AG04449 (cell line): Measurements from ENCODE around the gene SLC28A2.
A peak's percentile ranks its signal among the peaks of the same experiment; 100 is the strongest.

Source experiments
- CTCF ChIA-PET: fragments of 350-600 bp; formaldehyde crosslinking; extraction: SDS; loops from one replicate; lab custom pipeline; 2021; ENCODE audit warnings: antibody characterized with exemption; lab: Yijun Ruan, JAX
- POLR2A ChIA-PET: fragments of 400-600, 350-600 bp; formaldehyde crosslinking; extraction: SDS; loops from one replicate; lab custom pipeline; 2020; ENCODE audit warnings: antibody characterized with exemption, inconsistent platforms; lab: Yijun Ruan, JAX
- DNase-seq: peaks from one replicate; pipeline ENCODE4 v3.0.0-alpha.2; 2010; ENCODE audit warnings: low read depth, low spot score
- H3K4me3 ChIP-seq: 2 replicates; pipeline ENCODE4 v1.5.1; 2011; ENCODE audit warnings: low read depth, mild to moderate bottlenecking, control low read depth, low read length
- CTCF ChIP-seq: IDR thresholded peaks from one replicate; pipeline ENCODE4 v1.5.1; 2011; ENCODE audit warnings: mild to moderate bottlenecking, moderate library complexity, low read length, control low read depth, inconsistent platforms; ENCODE audit not compliant: insufficient read depth; ENCODE audit errors: missing control alignments

The SLC28A2 gene

GRCh38 chr15:45251888-45252287 lies at the start of gene SLC28A2:
Gene SLC28A2 (plus strand): TSS chr15:45252234. CDS start chr15:45253216, 982 bp downstream.
- CTCF ChIA-PET, result no interaction called here
- H3K4me3 ChIP-seq, result no peak within 1 kb of the TSS
- no peak for TF ChIP-seq CTCF
- POLR2A ChIA-PET, result no interaction called here
- DNase-seq, result no peak

GRCh38 chr15:45203182-45203581 lies 48.9 kb upstream of the SLC28A2 start:
- DNase-seq, result no peak
- H3K4me3 ChIP-seq, result no peak overlapping the region
- ChIA-PET POLR2A (no interaction called here), CTCF (interaction anchor here (0.8 to 8.4 kb wide), 9 partner anchors 19 to 254 kb away, joined by 3 to 107 read pairs (median 3); a partner anchor contains a TSS)
- TF ChIP-seq CTCF, result no peak

GRCh38 chr15:45205192-45205591 lies 46.8 kb upstream of the SLC28A2 start:
- POLR2A ChIA-PET, result no interaction called here
- TF ChIP-seq CTCF, result peak; percentile 82
- no peak overlapping the region for H3K4me3 ChIP-seq
- DNase-seq, result no peak
- CTCF ChIA-PET, result interaction anchor here (0.7 to 8.4 kb wide), 46 partner anchors 9 to 381 kb away, joined by 3 to 107 read pairs (median 4); a partner anchor contains a TSS

GRCh38 chr15:45212493-45212892 lies 39.5 kb upstream of the SLC28A2 start:
- ChIA-PET POLR2A (interaction anchor here (0.6 kb wide), 1 partner anchor 53 kb away, joined by 3 read pairs; no protein-coding TSS in a partner anchor), CTCF (interaction anchor here (0.6 to 1.7 kb wide), 5 partner anchors 10 to 245 kb away, joined by 3 to 4 read pairs (median 3); no protein-coding TSS in a partner anchor)
- no peak for TF ChIP-seq CTCF
- no peak overlapping the region for H3K4me3 ChIP-seq
- no peak for DNase-seq

GRCh38 chr15:45221053-45221599 lies 30.9 kb upstream of the SLC28A2 start:
- no peak for DNase-seq
- H3K4me3 ChIP-seq, result no peak overlapping the region
- no peak for TF ChIP-seq CTCF
- ChIA-PET CTCF (interaction anchor here (1.5 kb wide), 1 partner anchor 13 kb away, joined by 3 read pairs; no protein-coding TSS in a partner anchor), POLR2A (no interaction called here)

GRCh38 chr15:45221967-45222366 lies 30.1 kb upstream of the SLC28A2 start:
- POLR2A ChIA-PET, result no interaction called here
- CTCF ChIA-PET, result interaction anchor here (0.9 kb wide), 1 partner anchor 18 kb away, joined by 3 read pairs; no protein-coding TSS in a partner anchor
- no peak for TF ChIP-seq CTCF
- no peak for DNase-seq
- no peak overlapping the region for H3K4me3 ChIP-seq
